ENCODE measurements around the gene TRMT61A.

The TRMT61A gene

GRCh38 chr14:103552846-103553210, 23.8 kb downstream of the TRMT61A start:
- DNase-seq (ENCODE audit: low spot score): no peak
- no peak for TF ChIP-seq CTCF (IDR thresholded peaks at IDR 0.05; ENCODE audit: extremely low read depth, missing control alignments)

DNA sequence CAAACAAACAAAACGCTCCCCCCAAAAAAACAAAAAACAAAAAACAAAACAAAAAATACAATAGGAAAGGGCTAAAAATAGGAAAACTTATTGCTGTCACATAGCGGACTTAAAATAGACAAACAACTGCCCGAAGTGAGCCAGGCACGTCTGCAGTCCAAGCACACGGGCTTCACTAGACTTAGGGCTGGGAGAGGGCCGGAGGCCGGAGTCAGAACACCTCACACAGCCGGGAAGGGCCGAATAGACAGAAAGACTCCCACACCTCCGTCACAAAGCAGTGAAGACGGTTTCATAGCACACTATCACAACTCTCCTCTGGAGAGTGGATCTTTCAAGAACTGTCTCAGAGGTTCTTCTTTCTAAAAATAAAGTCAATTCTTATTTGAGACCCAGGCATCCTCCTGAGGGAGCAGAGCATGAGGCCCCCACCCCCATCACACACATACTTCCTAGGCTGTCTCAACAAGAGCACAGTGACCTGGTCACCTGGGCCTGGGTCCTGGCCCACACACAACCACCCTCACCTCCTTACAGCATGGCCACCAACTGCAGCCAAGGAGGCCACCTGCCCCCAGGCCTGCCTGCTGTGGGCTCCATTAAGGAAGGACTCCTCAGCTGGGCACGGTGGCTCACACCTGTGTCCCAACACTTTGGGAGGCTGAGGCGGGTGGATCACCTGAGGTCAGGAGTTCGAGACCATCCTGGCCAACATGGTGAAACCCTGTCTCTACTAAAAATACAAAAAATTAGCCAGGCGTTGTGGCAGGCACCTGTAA, 26.8 kb downstream of the TRMT61A start:
- no peak for TF ChIP-seq CTCF (IDR thresholded peaks at IDR 0.05; ENCODE audit: extremely low read depth, missing control alignments)
- no peak for DNase-seq (ENCODE audit: low spot score)

- no peak for TF ChIP-seq CTCF (IDR thresholded peaks at IDR 0.05; ENCODE audit: extremely low read depth, missing control alignments)
- DNase-seq (ENCODE audit: low spot score): no peak
Measured at GRCh38 chr14:103556946-103557758, 28.2 kb downstream of the TRMT61A start.

- TF ChIP-seq CTCF (IDR thresholded peaks at IDR 0.05; ENCODE audit: extremely low read depth, missing control alignments): no peak
- DNase-seq (ENCODE audit: low spot score): no peak
Measured at GRCh38 chr14:103558071-103558882, 29.3 kb downstream of the TRMT61A start.

- DNase-seq (ENCODE audit: low spot score): no peak
Measured at GRCh38 chr14:103559766-103560165, 30.8 kb downstream of the TRMT61A start.

DNA sequence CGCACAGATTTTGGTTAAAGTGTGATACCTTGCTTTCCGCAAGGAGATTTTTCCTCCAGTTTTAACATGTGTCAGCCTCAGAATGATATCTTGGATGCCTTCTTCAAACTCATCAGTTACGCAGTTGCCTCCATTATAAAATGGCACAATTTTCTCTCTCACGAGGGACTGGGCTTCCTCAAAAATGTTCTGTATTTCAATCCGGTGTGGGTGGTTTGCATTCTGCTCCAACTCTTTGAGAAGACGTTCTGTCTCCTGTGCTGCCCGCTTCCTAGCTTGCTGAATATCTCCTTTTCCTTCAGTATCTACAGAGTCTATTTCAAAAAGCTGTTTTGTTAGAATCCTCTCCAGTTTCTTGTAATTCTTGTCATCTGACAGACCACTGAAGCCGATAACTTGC, 31.7 kb downstream of the TRMT61A start:
- no peak for TF ChIP-seq CTCF (IDR thresholded peaks at IDR 0.05; ENCODE audit: extremely low read depth, missing control alignments)
- DNase-seq (ENCODE audit: low spot score): no peak

More at GRCh38 chr14:103559766-103560165, 30.8 kb downstream of the TRMT61A start:
- no peak for TF ChIP-seq CTCF (IDR thresholded peaks at IDR 0.05; ENCODE audit: extremely low read depth, missing control alignments)
